ENCODE measurements around the gene SSU72.

DNA sequence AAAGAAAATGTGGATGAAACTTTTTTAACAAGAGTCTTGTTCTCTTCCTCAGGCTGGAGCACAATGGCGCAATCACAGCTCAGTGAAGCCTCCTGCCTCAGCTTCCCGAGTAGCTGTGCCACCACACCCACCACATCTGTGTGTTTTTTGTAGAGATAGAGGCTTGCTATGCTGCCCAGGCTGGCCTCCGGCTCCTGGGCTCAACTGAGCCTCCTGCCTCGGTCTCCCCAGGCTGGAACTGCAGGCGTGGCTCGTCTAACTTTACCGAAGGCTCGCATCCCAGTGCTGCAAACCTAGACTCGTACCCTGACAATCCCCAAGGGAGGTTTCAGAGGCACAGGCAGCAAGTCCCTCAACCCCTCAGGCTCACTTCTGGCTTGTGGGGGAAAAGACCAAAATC lies 14.5 kb downstream of the SSU72 start:
- no peak for TF ChIP-seq POLR2A (IDR thresholded peaks at IDR 0.05; ENCODE audit: low read depth, low read length)
- TF ChIP-seq JUN (IDR thresholded peaks at IDR 0.05; ENCODE audit: borderline replicate concordance, insufficient read depth, insufficient read length, low read depth): no peak
- TF ChIP-seq, protein P1, sequence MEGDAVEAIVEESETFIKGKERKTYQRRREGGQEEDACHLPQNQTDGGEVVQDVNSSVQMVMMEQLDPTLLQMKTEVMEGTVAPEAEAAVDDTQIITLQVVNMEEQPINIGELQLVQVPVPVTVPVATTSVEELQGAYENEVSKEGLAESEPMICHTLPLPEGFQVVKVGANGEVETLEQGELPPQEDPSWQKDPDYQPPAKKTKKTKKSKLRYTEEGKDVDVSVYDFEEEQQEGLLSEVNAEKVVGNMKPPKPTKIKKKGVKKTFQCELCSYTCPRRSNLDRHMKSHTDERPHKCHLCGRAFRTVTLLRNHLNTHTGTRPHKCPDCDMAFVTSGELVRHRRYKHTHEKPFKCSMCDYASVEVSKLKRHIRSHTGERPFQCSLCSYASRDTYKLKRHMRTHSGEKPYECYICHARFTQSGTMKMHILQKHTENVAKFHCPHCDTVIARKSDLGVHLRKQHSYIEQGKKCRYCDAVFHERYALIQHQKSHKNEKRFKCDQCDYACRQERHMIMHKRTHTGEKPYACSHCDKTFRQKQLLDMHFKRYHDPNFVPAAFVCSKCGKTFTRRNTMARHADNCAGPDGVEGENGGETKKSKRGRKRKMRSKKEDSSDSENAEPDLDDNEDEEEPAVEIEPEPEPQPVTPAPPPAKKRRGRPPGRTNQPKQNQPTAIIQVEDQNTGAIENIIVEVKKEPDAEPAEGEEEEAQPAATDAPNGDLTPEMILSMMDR (IDR thresholded peaks at IDR 0.05; ENCODE audit: extremely low read depth in 1 of 2, insufficient read depth in 1 of 2, low read depth in 1 of 2, low read length in 2 of 2): no peak
